Measurements from ENCODE around the gene PPP1R16B. TPM values are rescaled to one million over a fixed set of nuclear protein-coding genes. Genes with fewer than 3 reads are reported as not detected.

Gene PPP1R16B
- polyA plus RNA-seq, 1 donor from 2014 or later: 1.9 TPM

DNA sequence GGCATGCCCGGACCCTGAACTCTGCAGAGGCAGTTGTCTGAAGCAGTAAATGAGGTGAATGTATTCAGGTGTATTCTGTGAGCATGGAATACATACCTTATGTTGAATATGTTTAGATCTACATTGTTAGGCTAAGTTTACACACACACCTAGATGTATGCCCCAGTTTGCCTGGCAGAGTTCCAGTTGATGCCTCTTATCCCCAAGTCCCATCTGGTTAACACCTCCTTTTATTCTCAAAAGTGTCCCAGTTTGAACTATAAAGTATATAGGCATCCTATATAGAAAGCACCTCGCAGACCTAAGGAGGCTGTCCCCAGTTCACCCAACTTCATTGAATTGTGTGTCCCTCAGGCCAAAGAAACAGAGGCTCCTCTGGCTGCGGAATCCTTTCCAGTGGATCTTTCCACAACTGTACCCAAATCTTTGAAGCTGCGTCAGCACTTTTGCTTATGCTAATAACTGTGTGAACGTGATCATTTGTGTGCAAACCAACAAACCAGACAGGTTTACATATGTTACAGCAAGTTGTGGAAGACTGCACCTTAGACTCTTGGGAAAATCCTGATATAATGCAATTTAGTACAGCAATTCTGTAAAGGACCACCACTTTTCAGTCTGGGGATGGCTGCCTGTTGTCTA, 151.9 kb downstream of the PPP1R16B start:
- H3K4me3 ChIP-seq (ENCODE audit: low read length): no peak overlapping the region

DNA sequence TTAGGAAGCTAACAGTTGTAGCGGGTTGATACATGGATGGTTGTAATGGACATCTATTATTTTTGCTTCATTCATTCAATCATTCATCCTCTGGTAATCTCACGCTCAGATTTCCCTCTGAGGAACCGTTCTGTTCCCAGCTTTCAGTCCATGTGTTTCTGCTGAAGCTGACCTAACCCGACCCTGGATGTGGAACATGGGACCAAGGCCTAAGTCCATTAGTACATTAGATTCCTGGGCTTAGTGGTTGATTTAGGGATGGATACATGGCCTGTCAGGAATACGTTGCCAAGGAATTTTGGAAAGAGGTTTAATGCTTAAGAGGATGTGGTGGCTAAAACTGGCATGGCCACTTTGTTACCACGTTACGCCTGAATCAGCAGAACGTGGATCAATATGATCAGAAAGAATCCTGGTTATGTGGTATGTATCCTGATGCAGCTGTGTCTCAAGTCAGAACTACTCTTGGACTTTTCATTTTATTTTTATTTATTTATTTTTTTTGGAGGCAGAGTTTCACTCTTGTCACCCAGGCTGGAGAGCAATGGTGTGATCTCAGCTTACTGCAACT, 152.5 kb downstream of the PPP1R16B start:
- H3K36me3 ChIP-seq (ENCODE audit: insufficient read depth, low read length): no peaks in the 10 kb centered on the region
- no peaks in the 10 kb centered on the region for H3K27me3 ChIP-seq (ENCODE audit: insufficient read depth, low read depth, low read length)
- no peaks in the 10 kb centered on the region for H3K9me2 ChIP-seq (ENCODE audit: insufficient read depth, low read length)
- H3K4me2 ChIP-seq (ENCODE audit: low read length): no peak overlapping the region
- TF ChIP-seq POLR2AphosphoS5 (IDR thresholded peaks at IDR 0.05) (no peak), EZH2 (IDR thresholded peaks at IDR 0.05; ENCODE audit: borderline replicate concordance, insufficient read depth, low read length, poor library complexity, severe bottlenecking) (no peak), TAF1 (IDR thresholded peaks at IDR 0.05; ENCODE audit: low read depth) (no peak), MXI1 (conservative IDR thresholded peaks at IDR 0.05; ENCODE audit: poor library complexity, severe bottlenecking) (no peak), SMC3 (conservative IDR thresholded peaks at IDR 0.05; ENCODE audit: poor library complexity) (no peak), RAD21 (conservative IDR thresholded peaks at IDR 0.05) (no peak), EP300 (conservative IDR thresholded peaks at IDR 0.05; ENCODE audit: poor library complexity, severe bottlenecking) (no peak)
- TF ChIP-seq, protein P1, sequence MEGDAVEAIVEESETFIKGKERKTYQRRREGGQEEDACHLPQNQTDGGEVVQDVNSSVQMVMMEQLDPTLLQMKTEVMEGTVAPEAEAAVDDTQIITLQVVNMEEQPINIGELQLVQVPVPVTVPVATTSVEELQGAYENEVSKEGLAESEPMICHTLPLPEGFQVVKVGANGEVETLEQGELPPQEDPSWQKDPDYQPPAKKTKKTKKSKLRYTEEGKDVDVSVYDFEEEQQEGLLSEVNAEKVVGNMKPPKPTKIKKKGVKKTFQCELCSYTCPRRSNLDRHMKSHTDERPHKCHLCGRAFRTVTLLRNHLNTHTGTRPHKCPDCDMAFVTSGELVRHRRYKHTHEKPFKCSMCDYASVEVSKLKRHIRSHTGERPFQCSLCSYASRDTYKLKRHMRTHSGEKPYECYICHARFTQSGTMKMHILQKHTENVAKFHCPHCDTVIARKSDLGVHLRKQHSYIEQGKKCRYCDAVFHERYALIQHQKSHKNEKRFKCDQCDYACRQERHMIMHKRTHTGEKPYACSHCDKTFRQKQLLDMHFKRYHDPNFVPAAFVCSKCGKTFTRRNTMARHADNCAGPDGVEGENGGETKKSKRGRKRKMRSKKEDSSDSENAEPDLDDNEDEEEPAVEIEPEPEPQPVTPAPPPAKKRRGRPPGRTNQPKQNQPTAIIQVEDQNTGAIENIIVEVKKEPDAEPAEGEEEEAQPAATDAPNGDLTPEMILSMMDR (IDR thresholded peaks at IDR 0.05; ENCODE audit: poor library complexity, severe bottlenecking): no peak
- TF ChIP-seq, protein P2, sequence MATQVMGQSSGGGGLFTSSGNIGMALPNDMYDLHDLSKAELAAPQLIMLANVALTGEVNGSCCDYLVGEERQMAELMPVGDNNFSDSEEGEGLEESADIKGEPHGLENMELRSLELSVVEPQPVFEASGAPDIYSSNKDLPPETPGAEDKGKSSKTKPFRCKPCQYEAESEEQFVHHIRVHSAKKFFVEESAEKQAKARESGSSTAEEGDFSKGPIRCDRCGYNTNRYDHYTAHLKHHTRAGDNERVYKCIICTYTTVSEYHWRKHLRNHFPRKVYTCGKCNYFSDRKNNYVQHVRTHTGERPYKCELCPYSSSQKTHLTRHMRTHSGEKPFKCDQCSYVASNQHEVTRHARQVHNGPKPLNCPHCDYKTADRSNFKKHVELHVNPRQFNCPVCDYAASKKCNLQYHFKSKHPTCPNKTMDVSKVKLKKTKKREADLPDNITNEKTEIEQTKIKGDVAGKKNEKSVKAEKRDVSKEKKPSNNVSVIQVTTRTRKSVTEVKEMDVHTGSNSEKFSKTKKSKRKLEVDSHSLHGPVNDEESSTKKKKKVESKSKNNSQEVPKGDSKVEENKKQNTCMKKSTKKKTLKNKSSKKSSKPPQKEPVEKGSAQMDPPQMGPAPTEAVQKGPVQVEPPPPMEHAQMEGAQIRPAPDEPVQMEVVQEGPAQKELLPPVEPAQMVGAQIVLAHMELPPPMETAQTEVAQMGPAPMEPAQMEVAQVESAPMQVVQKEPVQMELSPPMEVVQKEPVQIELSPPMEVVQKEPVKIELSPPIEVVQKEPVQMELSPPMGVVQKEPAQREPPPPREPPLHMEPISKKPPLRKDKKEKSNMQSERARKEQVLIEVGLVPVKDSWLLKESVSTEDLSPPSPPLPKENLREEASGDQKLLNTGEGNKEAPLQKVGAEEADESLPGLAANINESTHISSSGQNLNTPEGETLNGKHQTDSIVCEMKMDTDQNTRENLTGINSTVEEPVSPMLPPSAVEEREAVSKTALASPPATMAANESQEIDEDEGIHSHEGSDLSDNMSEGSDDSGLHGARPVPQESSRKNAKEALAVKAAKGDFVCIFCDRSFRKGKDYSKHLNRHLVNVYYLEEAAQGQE (IDR thresholded peaks at IDR 0.05; ENCODE audit: borderline replicate concordance): no peak
- H3F3A ChIP-seq (ENCODE audit: insufficient read depth, low read length, poor library complexity, severe bottlenecking): no peaks in the 10 kb centered on the region
- H3K27ac ChIP-seq (ENCODE audit: low read length): no peak overlapping the region
- H4K20me1 ChIP-seq (ENCODE audit: insufficient read depth): no peaks in the 10 kb centered on the region
- H3K9me3 ChIP-seq (ENCODE audit: low read length): no peaks in the 10 kb centered on the region
- no peak overlapping the region for H3K4me3 ChIP-seq (ENCODE audit: low read length)
- no peak overlapping the region for H3K9ac ChIP-seq (ENCODE audit: low read length)
- peaks cover 3% of the 10 kb centered on the region for H3K79me2 ChIP-seq (replicated peaks; ENCODE audit: insufficient read depth, low read length)
- no peak overlapping the region for H2AFZ ChIP-seq (ENCODE audit: low read depth, low read length)

More for the DNA sequence above, 151.9 kb downstream of the PPP1R16B start:
- H2AFZ ChIP-seq (ENCODE audit: low read depth, low read length): no peak overlapping the region
- H4K20me1 ChIP-seq (ENCODE audit: insufficient read depth): no peaks in the 10 kb centered on the region
- TF ChIP-seq MXI1 (conservative IDR thresholded peaks at IDR 0.05; ENCODE audit: poor library complexity, severe bottlenecking) (no peak), SMC3 (conservative IDR thresholded peaks at IDR 0.05; ENCODE audit: poor library complexity) (no peak), RAD21 (conservative IDR thresholded peaks at IDR 0.05) (no peak), POLR2AphosphoS5 (IDR thresholded peaks at IDR 0.05) (no peak), EZH2 (IDR thresholded peaks at IDR 0.05; ENCODE audit: borderline replicate concordance, insufficient read depth, low read length, poor library complexity, severe bottlenecking) (no peak), EP300 (conservative IDR thresholded peaks at IDR 0.05; ENCODE audit: poor library complexity, severe bottlenecking) (no peak), TAF1 (IDR thresholded peaks at IDR 0.05; ENCODE audit: low read depth) (no peak)
- TF ChIP-seq, protein P2 (IDR thresholded peaks at IDR 0.05; ENCODE audit: borderline replicate concordance): no peak
- TF ChIP-seq, protein P1 (IDR thresholded peaks at IDR 0.05; ENCODE audit: poor library complexity, severe bottlenecking): no peak
- no peaks in the 10 kb centered on the region for H3K79me2 ChIP-seq (replicated peaks; ENCODE audit: insufficient read depth, low read length)
- no peak overlapping the region for H3K4me2 ChIP-seq (ENCODE audit: low read length)
- H3K9ac ChIP-seq (ENCODE audit: low read length): no peak overlapping the region
- no peaks in the 10 kb centered on the region for H3K9me3 ChIP-seq (ENCODE audit: low read length)
- H3K27ac ChIP-seq (ENCODE audit: low read length): no peak overlapping the region
- no peaks in the 10 kb centered on the region for H3F3A ChIP-seq (ENCODE audit: insufficient read depth, low read length, poor library complexity, severe bottlenecking)
- no peaks in the 10 kb centered on the region for H3K9me2 ChIP-seq (ENCODE audit: insufficient read depth, low read length)
- no peaks in the 10 kb centered on the region for H3K27me3 ChIP-seq (ENCODE audit: insufficient read depth, low read depth, low read length)
- H3K36me3 ChIP-seq (ENCODE audit: insufficient read depth, low read length): no peaks in the 10 kb centered on the region
